K562 (cell line): ENCODE measurements around the gene ADGRE3. TPM values are rescaled to one million over a fixed set of nuclear protein-coding genes. Genes with fewer than 3 reads are reported as not detected.

Experiments
- ATAC-seq: fragments of 200-7000 bp; cut with Tn5 transposase; 3 replicates; pipeline ENCODE4 v1.9.1; 2020; ENCODE audit warnings: moderate library complexity
- BruUV-seq: library from RNA; stranded (reverse); fragments of 400-500 nt; replicated peaks from 2 replicates; lab custom pipeline; 2021; lab: Mats Ljungman, UMichigan
- CTCF ChIA-PET: fragments of 300-600 bp; formaldehyde crosslinking; extraction: SDS; loops from one replicate; lab custom pipeline; 2021; ENCODE audit warnings: low intra/inter-chr PET ratio; lab: Yijun Ruan, JAX
- POLR2A ChIA-PET: fragments of 300-600, 350-650 bp; sonication (Branson Sonifier 250); formaldehyde crosslinking; extraction: SDS; loops from one replicate; lab custom pipeline; 2021; ENCODE audit warnings: antibody characterized with exemption, inconsistent platforms; lab: Yijun Ruan, JAX
- DNase-seq, 4 experiments: peaks; one replicate each; pipeline versions ENCODE4 v3.0.0 to v3.0.0-alpha.2; 2011 to 2018; ENCODE audit warnings: low spot score in 3 of 4, mixed read lengths in 3 of 4; ENCODE audit errors: extremely low read depth in 1 of 4
- FAIRE-seq: peaks from 2 replicates; lab custom pipeline; 2011; peaks lifted over from hg19 to GRCh38; lab: Jason Lieb, UNC
- H2AFZ ChIP-seq: 2 replicates; pipeline ENCODE4 v1.6.0; 2011; ENCODE audit warnings: low read depth, low read length, control low read depth, inconsistent platforms
- H3K27ac ChIP-seq: fragments of 200-600 bp; 3 replicates; pipeline ENCODE4 v1.8.0; 2011; ENCODE audit warnings: low read depth, mild to moderate bottlenecking, control low read depth, inconsistent platforms, low read length, moderate library complexity, mixed read lengths; ENCODE audit errors: extremely low read depth
- H3K27me3 ChIP-seq, 2 experiments: fragments of 300-600 bp in 1 of 2; 2 replicates in 1 of 2; 3 replicates in 1 of 2; pipeline versions ENCODE4 v1.6.0 to v1.8.0; 2011; ENCODE audit warnings: inconsistent platforms in 2 of 2, low read length in 2 of 2, mild to moderate bottlenecking in 1 of 2, mixed read lengths in 1 of 2, moderate library complexity in 1 of 2; ENCODE audit not compliant: control insufficient read depth in 2 of 2, insufficient read depth in 2 of 2
- H3K36me3 ChIP-seq: fragments of 300-600 bp; 3 replicates; pipeline ENCODE4 v1.8.0; 2011; ENCODE audit warnings: mild to moderate bottlenecking, low read length, inconsistent platforms; ENCODE audit not compliant: control insufficient read depth, insufficient read depth
- H3K4me1 ChIP-seq, 2 experiments: fragments of 200-600 bp in 1 of 2; replicated peaks in 1 of 2; 2 replicates in 1 of 2; 3 replicates in 1 of 2; pipeline versions ENCODE4 v1.5.1 to v1.8.0; 2011; ENCODE audit warnings: inconsistent platforms in 2 of 2, low read length in 2 of 2, mild to moderate bottlenecking in 1 of 2, mixed read lengths in 1 of 2, moderate library complexity in 1 of 2; ENCODE audit not compliant: control insufficient read depth in 2 of 2, insufficient read depth in 2 of 2
- H3K4me2 ChIP-seq: 2 replicates; pipeline ENCODE4 v1.6.1; 2011; ENCODE audit warnings: low read length, control low read depth, inconsistent platforms, mixed read lengths; ENCODE audit not compliant: insufficient read depth
- H3K4me3 ChIP-seq: fragments of 200-600 bp; sonication (generic), shearing (Covaris generic); 2 replicates; pipeline ENCODE4 v1.5.1; 2016; ENCODE audit warnings: control low read depth, inconsistent platforms
- H3K79me2 ChIP-seq: fragments of 200-600 bp; 3 replicates; pipeline ENCODE4 v1.8.0; 2011; ENCODE audit warnings: low read length, inconsistent platforms; ENCODE audit not compliant: control insufficient read depth, insufficient read depth
- H3K9ac ChIP-seq, 2 experiments: 2 replicates each; pipeline versions ENCODE4 v1.6.0 to v1.6.1; 2011; ENCODE audit warnings: low read depth in 2 of 2, low read length in 2 of 2, control low read depth in 1 of 2, inconsistent platforms in 1 of 2, mild to moderate bottlenecking in 1 of 2, mixed read lengths in 1 of 2; ENCODE audit not compliant: insufficient read depth in 1 of 2
- H3K9me1 ChIP-seq: one replicate; pipeline ENCODE4 v1.6.0; 2011; ENCODE audit warnings: inconsistent platforms, mild to moderate bottlenecking, low read length, moderate library complexity; ENCODE audit not compliant: control insufficient read depth, insufficient read depth
- H3K9me3 ChIP-seq: replicated peaks from 2 replicates; pipeline ENCODE4 v1.5.1; 2011; ENCODE audit warnings: low read depth, low read length, inconsistent platforms; ENCODE audit not compliant: control insufficient read depth, insufficient read depth
- H4K20me1 ChIP-seq: replicated peaks from 2 replicates; pipeline ENCODE4 v1.6.1; 2011; ENCODE audit warnings: low read length, inconsistent platforms, mixed read lengths; ENCODE audit not compliant: control insufficient read depth, insufficient read depth
- ETS2 ChIP-seq: IDR thresholded peaks from 2 replicates; pipeline ENCODE4 v1.6.1; 2016; ENCODE audit warnings: borderline replicate concordance, missing genetic modification characterization, mild to moderate bottlenecking, moderate library complexity, missing compliant biosample characterization; ENCODE audit not compliant: poor library complexity, severe bottlenecking
- RAD21 ChIP-seq, 2 experiments: fragments of 250-450 bp in 1 of 2; fragments of 450-650 bp in 1 of 2; sonication (Bioruptor Pico) in 1 of 2; formaldehyde crosslinking in 1 of 2; IDR thresholded peaks in 1 of 2; conservative IDR thresholded peaks in 1 of 2; 2 replicates each; pipeline versions ENCODE4 v1.4.0 to v1.8.0; 2020 to 2022; ENCODE audit warnings: mild to moderate bottlenecking in 2 of 2, moderate library complexity in 1 of 2
- SP1 ChIP-seq: sonication (generic); formaldehyde crosslinking; IDR thresholded peaks from 2 replicates; pipeline ENCODE4 v1.8.1; 2022; ENCODE audit warnings: mild to moderate bottlenecking, missing genetic modification reagents
- THRA ChIP-seq: fragments of 450-650 bp; IDR thresholded peaks from 2 replicates; pipeline ENCODE4 v1.6.1; 2017; ENCODE audit warnings: mild to moderate bottlenecking, moderate library complexity
- U2AF1 ChIP-seq: fragments of 200-400 bp; formaldehyde crosslinking; optimal IDR thresholded peaks from 2 replicates; pipeline ENCODE3; 2017; ENCODE audit warnings: mild to moderate bottlenecking, low read depth, low read length, moderate library complexity
- ZFP91 ChIP-seq: sonication (generic); formaldehyde crosslinking; IDR thresholded peaks from 2 replicates; pipeline ENCODE4 v1.8.0; 2022; ENCODE audit warnings: mild to moderate bottlenecking, missing genetic modification reagents
- WGBS: fragments of 100-300 bp; shearing (Covaris generic); methylation state at CpG from one replicate; pipeline ENCODE4 v1.1.6; 2016; ENCODE audit warnings: low coverage, mixed read lengths; ENCODE audit not compliant: insufficient coverage; ENCODE audit errors: missing lambda C conversion rate; 5-methylcytosine and 5-hydroxymethylcytosine counted together
- in situ Hi-C: fragments of 300-500 bp; cut with MboI; formaldehyde crosslinking; loops from 4 replicates; pipeline ENCODE4 v1.15.0; 2018; ENCODE audit warnings: inconsistent platforms, mixed read lengths
- intact Hi-C: fragments of 100-400 bp; cut with micrococcal nuclease; formaldehyde crosslinking; loops from 2 replicates; pipeline ENCODE4 v1.14.2; 2022
- polyA plus RNA-seq, 8 experiments: library from polyadenylated mRNA; depleted of rRNA in 4 of 8; stranded (reverse) in 5 of 8; unstranded in 3 of 8; fragments of >200 nt; fragmentation: Nextera tagmentation in 2 of 8; fragmentation: Illumina TruSeq in 1 of 8; extraction: Ambion mirVana in 2 of 8; extraction: Trizol in 1 of 8; gene quantifications; 2 replicates each; pipeline versions ENCODE4 v1.2.1 to v1.2.3, GENCODE V29; 2011 to 2014; ENCODE audit warnings: inconsistent platforms in 1 of 8, missing spikeins in 1 of 8
- total RNA-seq, 7 experiments: library from RNA; depleted of rRNA in 6 of 7; stranded (reverse); fragments of >200 nt in 6 of 7; fragmentation: Illumina TruSeq in 2 of 7; extraction: Trizol in 2 of 7; gene quantifications; 2 replicates each; pipeline versions ENCODE4 v1.2.1 to v1.2.3, GENCODE V29; 2011 to 2021; ENCODE audit warnings: low replicate concordance in 1 of 7

Gene ADGRE3
- total and polyA plus RNA-seq, 9 of the 15 experiments (the other 6 are each of a cell fraction or from before 2014, with no cell fraction given): not detected

- DNase-seq: no peak
- BruUV-seq: no TSS peak
- 23% methylated on average over 3 of the region's 5 CpGs for WGBS
- Histone ChIP-seq H3K4me2 (no peak overlapping the region), H3K9ac (no peak overlapping the region), H3K27ac (no peak overlapping the region), H3K4me1 (peaks cover 7 to 10% of the 10 kb centered on the region in 2 experiments; a peak in 3 of 5 replicates), H3K79me2 (no peaks in the 10 kb centered on the region), H3K27me3 (no peaks in the 10 kb centered on the region), H3K9me3 (no peaks in the 10 kb centered on the region), H3K9me1 (no peaks in the 10 kb centered on the region), H3K36me3 (no peaks in the 10 kb centered on the region), H2AFZ (no peak overlapping the region), H4K20me1 (no peaks in the 10 kb centered on the region; the same call in 1 of the 2 replicates), H3K4me3 (no peak overlapping the region)
- FAIRE-seq: no peak
- in situ Hi-C loops: loop anchor here (10.0 kb wide), 2 partner anchors 208 to 318 kb away; no protein-coding TSS in a partner anchor
- intact Hi-C loops: no loop called here
- ChIA-PET CTCF (no interaction called here), POLR2A (interaction anchor here (0.7 kb wide), 1 partner anchor 67 kb away, joined by 3 read pairs; no protein-coding TSS in a partner anchor)
- no peak for ATAC-seq
- TF ChIP-seq U2AF1 (no peak), SP1 (CRISPR knock-in tag) (no peak), THRA (no peak), RAD21 (CRISPR knock-in tag; conservative IDR thresholded peaks at IDR 0.05 in 1 of 2, IDR thresholded peaks at IDR 0.05 in 1 of 2) (no peak), ZFP91 (CRISPR knock-in tag) (no peak), ETS2 (tag) (no peak)
Observed at GRCh38 chr19:14577264-14577663, 97.4 kb downstream of the ADGRE3 start.
